D721Med (cell line): ENCODE data around the gene MS4A12.

ENCODE experiments used
- DNase-seq: peaks from one replicate; pipeline ENCODE4 v3.0.0; 2011; ENCODE audit warnings: low spot score; ENCODE audit not compliant: insufficient read length
- FAIRE-seq: peaks from 2 replicates; lab custom pipeline; 2011; peaks lifted over from hg19 to GRCh38; lab: Jason Lieb, UNC
- CTCF ChIP-seq: IDR thresholded peaks from 2 replicates; pipeline ENCODE4 v1.5.1; 2012; ENCODE audit warnings: mild to moderate bottlenecking, control low read depth; ENCODE audit not compliant: insufficient read depth; ENCODE audit errors: missing control alignments

Gene MS4A12

GRCh38 chr11:60544077-60544476, 51.5 kb downstream of the MS4A12 start:
- DNase-seq (no peak), FAIRE-seq (peak; percentile 76)
- TF ChIP-seq CTCF, result no peak
